ENCODE measurements around the gene EFCAB6.

- TF ChIP-seq CTCF (IDR thresholded peaks at IDR 0.05): no peak
- no peak for TF ChIP-seq EZH2 (IDR thresholded peaks at IDR 0.05; ENCODE audit: borderline replicate concordance, insufficient read depth, low read depth, low read length, poor library complexity, severe bottlenecking)
Observed at GRCh38 chr22:43535741-43536140, 276.4 kb downstream of the EFCAB6 start.
